Gastroesophageal sphincter (tissue), 4 donors: ENCODE data around the gene SERINC2. TPM values are rescaled to one million over a fixed set of nuclear protein-coding genes. Genes with fewer than 3 reads are reported as not detected.
A peak's percentile ranks its signal among the peaks of the same experiment; 100 is the strongest.

Experiments
- ATAC-seq: fragments of 150-250 bp; one replicate; pipeline ENCODE4 v1.9.1; 2016; ENCODE audit warnings: mild to moderate bottlenecking, moderate library complexity
- H3K27ac ChIP-seq, 4 donors: fragments of 200-600 bp; sonication (generic) in 3 of 4; 1 replicate in 3 of 4; 2 replicates in 1 of 4; pipeline ENCODE4 v1.5.1; 2016 to 2019
- H3K27me3 ChIP-seq: fragments of 200-600 bp; sonication (generic); one replicate; pipeline ENCODE4 v1.5.1; 2019
- H3K36me3 ChIP-seq, 2 donors: fragments of 200-600 bp; sonication (generic); one replicate each; pipeline ENCODE4 v1.5.1; 2019; ENCODE audit warnings: control low read depth in 1 of 2
- H3K4me1 ChIP-seq, 3 donors: fragments of 200-600 bp; sonication (generic); 1 replicate in 2 of 3; 2 replicates in 1 of 3; pipeline ENCODE4 v1.5.1; 2016 to 2019; ENCODE audit warnings: control low read depth in 2 of 3
- H3K4me3 ChIP-seq, 2 donors: fragments of 200-600 bp; sonication (generic); one replicate each; pipeline ENCODE4 v1.5.1; 2019; ENCODE audit warnings: mild to moderate bottlenecking in 1 of 2, moderate library complexity in 1 of 2
- H3K9me3 ChIP-seq, 3 donors: fragments of 200-600 bp; sonication (generic); one replicate each; pipeline ENCODE4 v1.5.1; 2017 to 2019; ENCODE audit warnings: control low read depth in 2 of 3
- EP300 ChIP-seq: sonication (generic); formaldehyde crosslinking; IDR thresholded peaks from one replicate; pipeline ENCODE4 v1.6.1; 2017; ENCODE audit warnings: antibody characterized with exemption, mild to moderate bottlenecking
- POLR2A ChIP-seq, 2 donors: fragments of 450-650 bp; IDR thresholded peaks; one replicate each; pipeline ENCODE4 v1.6.1; 2017; ENCODE audit warnings: antibody characterized with exemption in 2 of 2, mild to moderate bottlenecking in 2 of 2, moderate library complexity in 1 of 2
- POLR2AphosphoS5 ChIP-seq: sonication (generic); formaldehyde crosslinking; IDR thresholded peaks from one replicate; pipeline ENCODE4 v1.6.1; 2017; ENCODE audit warnings: antibody characterized with exemption
- WGBS, 2 donors: methylation state at CpG; one replicate each; pipeline ENCODE4 v1.1.5; 2018; ENCODE audit warnings: low coverage in 1 of 2; 5-methylcytosine and 5-hydroxymethylcytosine counted together
- total RNA-seq, 4 donors: library from RNA; depleted of rRNA; stranded (reverse); fragments of >200 nt; gene quantifications; one replicate each; pipeline ENCODE4 v1.1.0, GENCODE V29; 2016
- TF ChIP-seq, protein P1 (sequence below), 4 experiments: fragments of 200-600 bp in 2 of 4; fragments of 450-650 bp in 2 of 4; sonication (generic) in 1 of 4; IDR thresholded peaks; one replicate each; pipeline ENCODE4 v1.5.1; 2017 to 2019; ENCODE audit warnings: antibody characterized with exemption in 4 of 4, mild to moderate bottlenecking in 2 of 4, moderate library complexity in 2 of 4

Gene SERINC2
- total RNA-seq, 4 donors from 2014 or later: 2.5 to 8.7 (median 4.1) TPM

DNA sequence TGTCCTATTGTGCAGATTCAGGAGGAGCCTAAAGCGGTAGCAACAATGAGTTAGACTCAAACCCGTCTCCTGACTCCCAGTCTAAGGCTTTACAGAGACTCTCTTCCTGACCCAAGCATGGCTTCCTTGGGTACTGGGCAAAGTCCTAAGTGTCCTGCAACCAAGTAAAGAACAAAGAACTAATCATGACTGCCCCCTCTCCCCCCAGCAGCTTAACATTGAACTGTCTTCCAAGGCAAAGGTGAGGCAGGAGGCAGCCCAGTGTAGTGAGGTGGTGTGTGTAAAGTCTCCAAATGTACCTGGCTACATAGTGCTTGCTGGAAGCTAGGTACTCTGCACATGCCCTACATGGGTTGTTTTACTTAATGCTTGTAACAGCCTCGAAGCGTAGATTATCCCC lies 42.4 kb upstream of the SERINC2 start:
- 97 to 100% methylated on average over 2 to 4 of the region's 4 CpGs for WGBS, 2 donors
- H3K27me3 ChIP-seq: no peaks in the 10 kb centered on the region
- peaks cover 0 to 71% (median 27%) of the 10 kb centered on the region in 3 donors for H3K4me1 ChIP-seq
- H3K4me3 ChIP-seq: no peak overlapping the region
- no peak for ATAC-seq
- H3K36me3 ChIP-seq: peaks cover 0 to 21% of the 10 kb centered on the region in 2 donors
- H3K27ac ChIP-seq: peak overlapping the region in 2 of 4 donors; percentile 90
- no peaks in the 10 kb centered on the region for H3K9me3 ChIP-seq
- TF ChIP-seq POLR2A (IDR thresholded peaks at IDR 0.05): no peak
- no peak for TF ChIP-seq EP300
- TF ChIP-seq, protein P1, sequence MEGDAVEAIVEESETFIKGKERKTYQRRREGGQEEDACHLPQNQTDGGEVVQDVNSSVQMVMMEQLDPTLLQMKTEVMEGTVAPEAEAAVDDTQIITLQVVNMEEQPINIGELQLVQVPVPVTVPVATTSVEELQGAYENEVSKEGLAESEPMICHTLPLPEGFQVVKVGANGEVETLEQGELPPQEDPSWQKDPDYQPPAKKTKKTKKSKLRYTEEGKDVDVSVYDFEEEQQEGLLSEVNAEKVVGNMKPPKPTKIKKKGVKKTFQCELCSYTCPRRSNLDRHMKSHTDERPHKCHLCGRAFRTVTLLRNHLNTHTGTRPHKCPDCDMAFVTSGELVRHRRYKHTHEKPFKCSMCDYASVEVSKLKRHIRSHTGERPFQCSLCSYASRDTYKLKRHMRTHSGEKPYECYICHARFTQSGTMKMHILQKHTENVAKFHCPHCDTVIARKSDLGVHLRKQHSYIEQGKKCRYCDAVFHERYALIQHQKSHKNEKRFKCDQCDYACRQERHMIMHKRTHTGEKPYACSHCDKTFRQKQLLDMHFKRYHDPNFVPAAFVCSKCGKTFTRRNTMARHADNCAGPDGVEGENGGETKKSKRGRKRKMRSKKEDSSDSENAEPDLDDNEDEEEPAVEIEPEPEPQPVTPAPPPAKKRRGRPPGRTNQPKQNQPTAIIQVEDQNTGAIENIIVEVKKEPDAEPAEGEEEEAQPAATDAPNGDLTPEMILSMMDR (IDR thresholded peaks at IDR 0.05): no peak
- TF ChIP-seq POLR2AphosphoS5: no peak

DNA sequence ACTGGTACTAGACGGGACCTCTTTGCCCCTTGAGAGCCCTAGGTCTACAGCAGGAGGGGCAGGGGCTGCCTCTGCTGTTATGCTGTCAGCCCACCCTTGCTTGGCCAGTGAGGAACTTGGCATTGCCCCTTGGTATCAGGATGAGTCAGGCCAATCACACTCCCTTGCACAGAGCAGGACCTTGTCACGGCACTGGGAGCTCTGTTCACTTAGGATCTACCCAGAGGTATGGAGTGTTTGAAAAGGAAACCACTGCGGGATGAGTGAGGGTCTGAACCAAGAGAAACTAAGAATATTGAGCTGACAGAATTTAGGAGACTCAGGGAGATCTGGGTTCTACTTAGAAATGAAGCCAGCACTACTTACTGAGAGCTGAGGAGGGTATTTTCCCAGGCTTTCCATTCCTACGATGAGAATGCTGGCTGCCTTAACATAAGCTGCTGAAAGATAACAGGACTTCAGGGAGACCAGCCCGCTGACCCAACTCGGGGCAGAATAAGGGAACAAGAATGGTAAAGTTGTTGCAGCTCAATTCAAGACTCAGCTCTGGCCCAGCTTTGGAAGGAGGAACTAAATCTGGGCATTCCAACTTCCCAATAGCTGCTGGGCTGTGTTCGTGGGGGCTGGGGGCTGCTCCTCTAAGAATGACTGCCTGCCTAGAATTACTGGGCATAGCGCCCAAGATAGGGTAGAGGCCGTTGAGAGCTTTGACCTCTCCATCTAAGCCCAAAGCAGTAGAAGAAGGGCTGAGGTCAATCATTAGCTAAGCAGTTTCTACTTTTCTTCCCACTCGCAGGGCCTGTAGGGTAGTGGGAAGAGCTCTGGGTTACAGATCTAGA lies 41.7 kb upstream of the SERINC2 start:
- H3K4me3 ChIP-seq: no peak overlapping the region
- no peak for ATAC-seq
- H3K27ac ChIP-seq: peak overlapping the region in 3 of 4 donors; percentile 28 to 90 (median 90)
- no peaks in the 10 kb centered on the region for H3K9me3 ChIP-seq
- peaks cover 0 to 71% (median 27%) of the 10 kb centered on the region in 3 donors for H3K4me1 ChIP-seq
- TF ChIP-seq, protein P1 (IDR thresholded peaks at IDR 0.05): no peak
- no peak for TF ChIP-seq EP300
- H3K27me3 ChIP-seq: no peaks in the 10 kb centered on the region
- 65 to 67% methylated on average over 6 to 8 of the region's 10 CpGs for WGBS, 2 donors
- H3K36me3 ChIP-seq: peaks cover 0 to 14% of the 10 kb centered on the region in 2 donors

DNA sequence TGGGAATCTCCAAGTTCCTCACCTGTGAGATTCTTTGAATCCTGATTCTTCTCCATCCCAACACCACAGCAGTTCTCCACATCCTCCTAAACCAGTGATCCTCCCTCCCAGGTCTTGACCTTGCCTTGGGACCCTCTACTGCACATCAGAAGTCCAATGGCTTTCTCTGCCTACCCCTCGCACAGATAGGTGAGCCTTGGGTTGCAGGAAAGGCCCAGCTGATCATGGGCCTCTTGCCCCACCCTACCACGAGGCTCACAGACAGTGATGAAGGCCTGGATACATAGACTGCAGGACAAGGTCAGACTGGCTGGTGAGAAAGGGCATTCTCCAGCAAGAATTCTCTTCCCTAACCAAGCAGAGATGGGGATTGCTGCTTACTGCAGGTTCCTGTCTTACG lies 41.0 kb upstream of the SERINC2 start:
- TF ChIP-seq POLR2A (IDR thresholded peaks at IDR 0.05): no peak
- TF ChIP-seq POLR2AphosphoS5: no peak
- TF ChIP-seq EP300: no peak
- TF ChIP-seq, protein P1 (IDR thresholded peaks at IDR 0.05): no peak
- Histone ChIP-seq H3K4me1 (peaks cover 0 to 71% (median 27%) of the 10 kb centered on the region in 3 donors), H3K27ac (peak overlapping the region in 3 of 4 donors; percentile 28 to 90 (median 90)), H3K36me3 (peaks cover 0 to 6% of the 10 kb centered on the region in 2 donors), H3K4me3 (peak overlapping the region in 1 of 2 donors; percentile 57), H3K9me3 (no peaks in the 10 kb centered on the region), H3K27me3 (no peaks in the 10 kb centered on the region)
- ATAC-seq: no peak
- WGBS, 2 donors: 50 to 55% methylated on average over 1 to 2 of the region's 3 CpGs

DNA sequence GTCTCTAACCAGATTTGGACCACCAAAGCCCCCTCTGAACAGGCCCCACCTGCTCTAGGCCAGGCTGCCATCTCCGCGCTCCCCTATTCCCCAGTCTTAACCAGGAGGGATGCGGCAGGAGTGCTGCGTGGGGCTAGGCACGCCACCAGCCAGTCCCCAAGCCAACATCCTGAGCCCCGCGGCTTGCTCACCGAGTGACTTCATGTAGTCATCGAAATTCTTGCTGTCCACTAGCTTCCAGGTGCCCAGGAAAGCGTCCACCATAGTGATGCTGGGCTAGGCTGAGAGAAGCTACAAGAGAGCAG lies 40.3 kb upstream of the SERINC2 start:
- Histone ChIP-seq H3K27ac (peak overlapping the region; percentile 62 to 90 (median 88)), H3K4me1 (peaks cover 0 to 71% (median 27%) of the 10 kb centered on the region in 3 donors), H3K4me3 (peak overlapping the region; percentile 33 to 57), H3K36me3 (no peaks in the 10 kb centered on the region), H3K27me3 (no peaks in the 10 kb centered on the region), H3K9me3 (no peaks in the 10 kb centered on the region)
- WGBS, 2 donors: 100% methylated on average over 2 of the region's 10 CpGs; no CpG with 5 or more reads in 1 of the 2 donors
- TF ChIP-seq, protein P1 (IDR thresholded peaks at IDR 0.05): no peak
- TF ChIP-seq POLR2AphosphoS5: no peak
- no peak for TF ChIP-seq EP300
- TF ChIP-seq POLR2A (IDR thresholded peaks at IDR 0.05): no peak
- no peak for ATAC-seq
